SH-SY5Y (cell line): ENCODE data around the gene ITPKB.

Experiments
- GATA2 ChIP-seq: IDR thresholded peaks from 2 replicates; pipeline ENCODE4 v1.6.1; 2011; ENCODE audit warnings: mild to moderate bottlenecking, low read depth, low read length
- GATA3 ChIP-seq: IDR thresholded peaks from 2 replicates; pipeline ENCODE4 v1.6.1; 2011; ENCODE audit warnings: low read depth, mild to moderate bottlenecking, low read length, moderate library complexity

GRCh38 chr1:226599636-226600238 lies 139.3 kb downstream of the ITPKB start:
- TF ChIP-seq GATA2 (no peak), GATA3 (no peak)
